ENCODE results near the gene PAQR5. TPM values are rescaled to one million over a fixed set of nuclear protein-coding genes. Genes with fewer than 3 reads are reported as not detected.
"Not testable (repeated sequence)": the region's sequence is repeated elsewhere in the genome, so short reads cannot be mapped to it uniquely, and the experiment has no call there.

The PAQR5 gene
- total RNA-seq, 1 donor from 2014 or later = 13.6 TPM

DNA sequence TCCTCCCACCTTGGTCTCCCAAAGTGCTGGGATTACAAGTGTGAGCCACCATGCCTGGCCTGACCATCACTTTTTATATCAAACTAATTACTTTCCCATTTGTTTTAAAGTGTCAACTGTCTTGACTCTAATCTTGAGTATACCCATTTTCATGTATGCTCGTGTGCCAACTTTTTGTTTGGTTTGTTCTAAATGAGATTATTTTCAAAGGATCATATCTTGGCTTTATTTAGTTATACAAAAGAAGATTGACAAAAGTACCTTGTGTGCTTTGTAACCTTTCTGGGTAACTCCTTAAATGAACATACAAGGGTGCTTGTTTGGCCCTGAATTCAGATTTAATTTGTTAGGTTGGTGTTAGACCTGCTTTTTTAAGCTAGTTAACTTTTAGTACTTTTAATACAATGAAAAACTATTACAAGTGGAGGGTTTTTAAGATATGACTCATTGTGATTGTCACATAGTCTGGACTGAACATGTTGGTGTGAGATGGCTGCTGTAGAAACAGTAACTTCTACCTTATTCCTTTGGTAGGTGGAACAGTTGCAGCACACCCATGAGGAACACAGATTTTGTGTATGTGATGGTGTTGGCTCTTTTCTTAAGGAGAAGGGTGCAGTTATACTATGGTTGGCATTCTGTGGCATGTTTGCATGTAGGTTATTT, 126.2 kb downstream of the PAQR5 start:
- no peak for ATAC-seq

DNA sequence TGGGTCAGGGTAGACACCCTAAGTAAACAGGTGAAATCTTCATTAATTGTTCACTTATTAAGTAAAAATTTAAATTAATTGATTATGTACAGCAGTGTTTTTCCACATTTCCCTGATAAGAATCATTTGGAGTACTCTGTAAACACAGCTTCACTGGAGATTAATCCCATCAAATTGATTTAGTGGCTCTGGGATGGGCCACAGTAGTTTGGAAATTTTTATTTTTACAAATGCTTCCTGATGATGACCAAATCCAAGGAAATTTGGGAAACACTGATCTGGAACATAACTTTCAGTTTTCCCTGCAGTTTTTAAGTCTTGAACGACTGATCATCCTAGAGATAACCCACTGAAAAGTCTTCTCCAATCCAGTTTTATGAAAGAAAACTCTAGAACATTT, 135.1 kb downstream of the PAQR5 start:
- ATAC-seq = no peak

DNA sequence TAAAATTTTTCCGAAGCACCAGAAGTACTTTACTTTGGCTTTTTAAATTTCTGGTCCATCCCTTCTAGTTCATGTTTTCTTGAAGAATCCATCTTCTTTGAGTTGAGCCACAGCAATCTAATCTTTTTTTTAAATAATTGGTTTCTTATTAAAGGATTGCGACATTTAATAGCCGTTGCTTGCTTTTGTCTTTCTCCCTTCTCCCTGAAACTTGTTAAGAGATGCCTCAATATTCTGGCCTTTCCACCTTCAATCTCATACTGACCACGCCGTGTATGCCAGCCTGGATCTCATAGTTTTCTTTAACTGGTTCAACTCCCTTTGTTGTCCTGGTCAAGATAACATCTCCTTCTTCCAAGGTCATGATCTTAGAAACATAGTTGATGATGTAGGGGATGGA, 135.5 kb downstream of the PAQR5 start:
- no peak for ATAC-seq

DNA sequence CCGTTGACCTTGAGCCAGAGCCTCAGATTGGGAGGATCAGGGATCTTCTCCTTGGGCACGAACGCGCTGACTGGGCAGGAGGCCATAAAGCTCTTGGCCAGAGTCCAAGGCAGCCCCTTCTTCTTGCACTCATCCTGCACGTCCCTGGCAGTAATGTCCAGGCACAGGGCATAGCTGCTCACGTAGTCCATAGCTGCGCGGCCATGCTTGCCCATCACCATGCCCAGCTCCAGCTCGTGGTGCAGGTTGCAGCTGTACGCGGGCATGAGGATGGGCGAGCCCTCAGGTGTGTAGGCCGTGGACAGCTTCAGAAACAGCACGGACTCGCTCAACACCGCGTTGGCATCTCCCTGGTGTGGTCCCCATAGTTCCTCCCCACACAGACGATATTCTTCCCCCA, 136.0 kb downstream of the PAQR5 start:
- ATAC-seq = no peak

DNA sequence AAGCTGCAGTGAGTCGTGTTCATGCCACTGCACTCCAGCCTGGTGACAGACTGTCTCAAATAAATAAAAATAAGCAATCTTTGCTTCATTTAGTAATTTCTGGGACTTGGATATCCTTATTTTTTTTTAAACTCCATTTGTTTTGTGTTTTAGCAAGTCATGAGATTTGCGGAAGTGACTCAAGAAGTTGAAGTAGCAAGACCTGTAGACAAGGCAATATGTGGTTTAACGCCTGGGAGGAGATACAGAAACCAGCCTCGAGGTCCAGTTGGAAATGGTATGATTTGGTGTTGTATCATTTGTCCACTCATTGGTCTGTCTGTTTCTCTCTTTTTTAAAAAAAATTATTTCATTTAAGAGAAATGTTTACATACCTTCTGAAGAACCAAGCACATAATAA, 137.3 kb downstream of the PAQR5 start:
- no peak for ATAC-seq

DNA sequence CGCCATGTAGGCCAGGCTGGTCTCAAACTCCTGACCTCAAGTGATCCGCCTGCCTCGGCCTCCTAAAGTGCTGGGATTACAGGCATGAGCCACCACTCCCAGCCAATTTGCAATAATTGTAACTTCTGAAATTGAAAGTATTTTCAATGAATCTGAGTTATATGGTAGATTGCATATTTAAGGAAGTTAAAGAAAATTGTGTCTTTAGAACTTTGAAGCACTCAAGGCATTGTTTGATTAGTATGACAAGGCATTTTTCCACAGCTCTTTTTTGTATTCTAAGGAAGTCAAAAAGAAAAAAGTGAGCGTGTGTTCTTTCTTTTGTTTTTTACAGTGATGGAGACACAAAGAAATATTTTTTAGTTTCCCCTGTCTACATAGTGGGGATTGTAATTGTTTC, 138.2 kb downstream of the PAQR5 start:
- no peak for ATAC-seq

DNA sequence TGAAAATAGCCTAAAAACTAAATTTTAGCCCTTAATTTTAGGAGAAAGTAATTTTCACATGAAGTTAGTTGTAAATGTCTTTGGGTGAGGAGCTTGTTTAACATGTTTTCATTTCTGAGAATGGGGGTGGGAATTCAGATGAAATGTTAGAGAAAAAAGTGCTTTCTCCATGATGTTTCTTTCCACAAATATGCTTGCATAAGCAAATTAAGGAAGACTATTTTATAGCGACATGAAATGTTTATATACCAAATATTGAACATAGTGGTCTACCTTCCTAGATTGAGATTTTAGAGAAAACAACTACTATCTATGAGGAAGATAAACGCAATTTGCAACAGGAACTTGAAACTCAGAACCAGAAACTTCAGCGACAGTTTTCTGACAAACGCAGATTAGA, 140.9 kb downstream of the PAQR5 start:
- ATAC-seq = no peak

DNA sequence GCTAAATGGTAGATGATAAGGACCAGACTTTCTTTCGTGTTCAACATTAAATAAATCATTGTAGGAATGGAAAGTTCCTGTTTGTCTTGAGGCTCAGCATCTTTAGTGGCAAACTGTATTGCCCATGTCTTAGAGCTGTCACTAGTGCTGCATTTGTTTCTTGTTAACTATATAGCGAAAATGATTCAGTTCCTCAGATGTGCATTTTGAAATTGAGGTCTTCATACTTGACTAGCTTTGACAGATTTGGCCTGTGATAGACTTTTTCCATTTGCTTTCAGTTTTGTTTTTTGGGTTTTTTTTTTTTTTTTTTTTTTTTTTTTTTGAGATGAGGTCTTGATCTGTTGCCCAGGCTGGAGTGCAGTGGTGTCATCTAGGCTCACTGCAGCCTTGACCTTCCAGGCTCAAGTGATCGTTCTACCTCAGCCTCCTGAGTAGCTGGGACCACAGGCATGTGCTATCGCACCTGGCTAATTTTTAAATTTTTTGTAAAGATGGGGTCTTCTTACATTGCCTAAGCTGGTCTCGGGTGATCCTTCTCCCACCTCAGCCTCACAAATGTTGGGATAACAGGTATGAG, 144.4 kb downstream of the PAQR5 start:
- no peak for ATAC-seq

DNA sequence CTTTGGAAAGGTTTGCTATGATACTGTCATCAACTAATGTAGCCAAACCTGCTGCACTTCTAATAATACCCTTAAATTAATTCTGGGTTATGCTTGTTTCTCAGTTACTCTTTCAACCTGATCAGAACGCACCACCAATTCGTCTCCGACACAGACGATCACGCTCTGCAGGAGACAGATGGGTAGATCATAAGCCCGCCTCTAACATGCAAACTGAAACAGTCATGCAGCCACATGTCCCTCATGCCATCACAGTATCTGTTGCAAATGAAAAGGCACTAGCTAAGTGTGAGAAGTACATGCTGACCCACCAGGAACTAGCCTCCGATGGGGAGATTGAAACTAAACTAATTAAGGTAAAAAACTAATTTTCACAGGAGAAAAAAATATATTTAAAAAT, 146.0 kb downstream of the PAQR5 start:
- ATAC-seq = no peak

DNA sequence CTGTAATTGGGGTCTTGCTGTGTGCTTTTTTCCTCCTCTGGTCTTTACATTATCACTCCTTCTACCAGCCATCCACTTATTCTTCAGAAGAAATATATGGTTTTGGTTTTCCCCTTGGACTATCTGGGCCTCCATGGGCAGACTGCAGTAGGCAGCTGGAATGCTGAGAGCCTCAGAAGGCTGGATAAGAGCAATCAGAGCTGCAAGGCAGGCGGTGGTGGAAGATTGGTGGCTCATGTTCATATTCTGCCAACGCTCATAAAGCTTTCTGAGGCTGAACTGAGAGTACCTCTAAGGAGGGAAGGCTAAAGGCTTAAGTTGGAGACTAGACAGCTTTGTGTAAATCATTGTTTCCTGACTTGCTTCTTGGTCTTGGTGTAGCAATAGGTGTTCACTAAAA, 148.2 kb downstream of the PAQR5 start:
- ATAC-seq = no peak

DNA sequence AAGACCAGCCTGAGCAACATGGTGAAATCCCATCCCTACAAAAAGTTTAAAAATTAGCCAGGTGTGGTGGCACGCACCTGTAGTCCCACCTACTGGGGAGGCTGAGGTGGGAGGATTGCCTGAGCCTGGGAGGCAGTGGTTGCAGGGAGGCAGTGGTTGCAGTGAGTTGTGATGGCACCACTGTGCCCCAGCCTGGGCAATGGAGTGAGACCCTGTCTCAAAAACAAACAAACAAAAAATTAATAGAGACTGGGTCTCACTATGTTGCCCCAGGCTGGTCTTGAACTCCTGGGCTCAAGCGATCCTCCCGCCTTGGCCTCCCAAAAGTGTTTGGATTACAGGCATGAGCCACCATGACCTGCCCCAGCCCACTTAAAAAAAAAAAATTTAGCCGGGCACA, 151.5 kb downstream of the PAQR5 start:
- not testable (repeated sequence) for ATAC-seq

DNA sequence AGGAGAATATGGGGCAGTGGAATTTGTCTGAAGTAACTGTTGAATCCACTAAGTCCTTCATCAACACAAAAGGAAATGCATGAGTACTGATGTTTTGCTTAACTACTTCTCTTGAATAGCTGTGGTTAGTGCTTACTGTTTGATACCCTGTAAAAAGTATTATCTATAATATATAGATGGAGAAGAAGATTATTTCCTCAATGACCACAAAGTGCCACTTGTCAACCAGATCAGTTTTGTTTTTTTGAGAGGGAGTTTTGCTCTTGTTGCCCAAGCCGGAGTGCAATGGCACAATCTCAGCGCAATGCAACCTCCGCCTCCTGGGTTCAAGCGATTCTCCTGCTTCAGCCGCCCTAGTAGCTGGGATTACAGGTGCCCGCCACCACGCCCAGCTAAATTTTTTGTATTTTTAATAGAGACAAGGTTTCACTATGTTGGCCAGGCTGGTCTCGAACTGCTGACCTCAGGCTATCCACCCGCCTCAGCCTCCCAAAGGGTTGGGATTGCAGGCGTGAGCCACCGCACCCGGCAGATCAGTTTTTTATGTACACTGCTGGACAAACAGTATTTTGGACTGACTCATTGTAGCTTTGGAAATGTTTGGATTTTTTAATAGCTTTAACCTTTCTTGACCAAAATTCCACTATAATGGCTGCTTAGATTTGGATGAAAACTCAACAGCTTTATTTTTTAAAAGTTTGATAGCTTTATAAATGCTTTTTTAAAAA, 152.4 kb downstream of the PAQR5 start:
- ATAC-seq = no peak

DNA sequence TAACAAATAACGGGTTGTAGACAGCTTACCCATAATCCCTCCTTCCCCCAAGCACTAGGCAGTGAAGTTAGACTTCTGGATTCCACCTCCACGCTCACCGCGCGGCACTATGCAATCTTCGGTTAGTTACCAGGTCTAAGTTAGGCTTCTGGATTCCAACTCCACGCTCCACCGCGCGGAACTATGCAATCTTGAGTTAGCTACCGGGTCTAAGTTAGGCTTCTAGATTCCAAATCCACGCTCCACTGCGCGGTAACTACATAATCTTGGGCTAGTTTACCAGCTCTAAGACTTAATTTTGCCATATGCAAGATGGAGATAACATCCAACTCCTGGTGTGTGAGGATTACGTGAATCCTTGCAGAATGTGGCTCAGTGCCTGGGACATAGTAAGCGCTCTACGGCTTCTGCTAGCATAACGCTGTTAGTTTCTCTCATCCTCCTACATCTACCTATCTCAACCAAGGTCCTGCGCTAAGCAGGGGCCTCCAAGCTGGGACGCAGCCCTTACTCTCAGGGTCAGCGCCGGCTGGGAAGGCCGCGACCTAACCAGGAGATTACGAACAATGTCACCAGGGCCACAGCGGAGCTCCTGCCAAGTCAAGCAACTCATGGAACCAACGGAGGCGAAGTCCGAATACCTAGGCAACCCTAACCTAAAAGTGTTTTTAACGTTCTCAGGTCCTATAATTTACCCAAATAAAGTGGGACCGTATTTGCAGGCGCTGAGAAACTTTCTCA, 153.4 kb downstream of the PAQR5 start:
- peak; percentile 20 for ATAC-seq

DNA sequence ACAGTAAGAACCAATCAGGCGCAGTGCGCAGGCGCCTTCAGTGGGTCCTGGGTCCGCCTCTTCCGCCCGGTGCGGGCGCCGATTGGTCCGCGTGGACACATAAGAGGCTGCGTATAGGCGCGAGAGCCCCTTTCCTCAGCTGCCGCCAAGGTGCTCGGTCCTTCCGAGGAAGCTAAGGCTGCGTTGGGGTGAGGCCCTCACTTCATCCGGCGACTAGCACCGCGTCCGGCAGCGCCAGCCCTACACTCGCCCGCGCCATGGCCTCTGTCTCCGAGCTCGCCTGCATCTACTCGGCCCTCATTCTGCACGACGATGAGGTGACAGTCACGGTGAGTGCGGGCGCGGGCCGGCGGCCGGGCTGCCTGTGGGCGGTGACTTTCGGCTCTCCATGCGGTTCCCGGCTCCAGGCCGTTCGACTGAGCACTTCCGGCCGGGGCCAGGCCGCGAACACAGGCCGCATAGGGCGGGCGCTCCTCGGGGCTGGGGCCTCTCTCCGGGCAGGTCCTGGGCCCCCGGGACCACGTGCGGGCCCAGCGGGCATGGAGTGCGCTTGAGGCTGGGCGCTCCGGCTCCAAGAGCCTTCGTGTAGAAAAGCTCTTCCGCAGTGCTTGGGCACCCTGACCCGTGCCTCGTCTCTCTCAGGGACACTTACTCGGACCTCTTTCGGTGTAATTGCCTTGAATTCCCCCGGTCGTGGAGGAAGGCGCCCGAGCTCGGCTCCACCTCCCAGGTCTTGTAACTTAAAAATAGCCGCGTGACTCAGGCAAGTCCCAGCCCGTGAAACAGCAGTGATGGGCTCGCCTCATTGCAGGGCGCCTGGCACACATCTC, 154.2 kb downstream of the PAQR5 start, which contains the start of gene RPLP1:
TSS of gene RPLP1 (plus strand) at position 127 of the 830 bp plus-strand sequence. CDS start at position 258, 131 bp downstream.
- ATAC-seq = peak; percentile 94

DNA sequence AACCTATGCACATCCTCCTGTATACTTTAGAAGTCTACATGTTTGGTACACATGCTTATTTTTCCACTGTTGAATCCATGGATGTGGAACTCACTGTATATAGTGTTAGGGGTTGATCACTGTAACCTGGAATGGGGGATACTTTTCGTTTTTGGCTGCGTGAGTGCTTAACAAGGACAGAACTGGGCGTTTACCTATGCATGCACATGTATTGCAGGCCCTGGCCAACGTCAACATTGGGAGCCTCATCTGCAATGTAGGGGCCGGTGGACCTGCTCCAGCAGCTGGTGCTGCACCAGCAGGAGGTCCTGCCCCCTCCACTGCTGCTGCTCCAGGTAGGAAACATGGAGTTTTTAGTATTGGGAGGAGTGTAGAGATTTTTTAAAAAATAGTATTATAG, 156.2 kb downstream of the PAQR5 start:
- ATAC-seq = no peak

DNA sequence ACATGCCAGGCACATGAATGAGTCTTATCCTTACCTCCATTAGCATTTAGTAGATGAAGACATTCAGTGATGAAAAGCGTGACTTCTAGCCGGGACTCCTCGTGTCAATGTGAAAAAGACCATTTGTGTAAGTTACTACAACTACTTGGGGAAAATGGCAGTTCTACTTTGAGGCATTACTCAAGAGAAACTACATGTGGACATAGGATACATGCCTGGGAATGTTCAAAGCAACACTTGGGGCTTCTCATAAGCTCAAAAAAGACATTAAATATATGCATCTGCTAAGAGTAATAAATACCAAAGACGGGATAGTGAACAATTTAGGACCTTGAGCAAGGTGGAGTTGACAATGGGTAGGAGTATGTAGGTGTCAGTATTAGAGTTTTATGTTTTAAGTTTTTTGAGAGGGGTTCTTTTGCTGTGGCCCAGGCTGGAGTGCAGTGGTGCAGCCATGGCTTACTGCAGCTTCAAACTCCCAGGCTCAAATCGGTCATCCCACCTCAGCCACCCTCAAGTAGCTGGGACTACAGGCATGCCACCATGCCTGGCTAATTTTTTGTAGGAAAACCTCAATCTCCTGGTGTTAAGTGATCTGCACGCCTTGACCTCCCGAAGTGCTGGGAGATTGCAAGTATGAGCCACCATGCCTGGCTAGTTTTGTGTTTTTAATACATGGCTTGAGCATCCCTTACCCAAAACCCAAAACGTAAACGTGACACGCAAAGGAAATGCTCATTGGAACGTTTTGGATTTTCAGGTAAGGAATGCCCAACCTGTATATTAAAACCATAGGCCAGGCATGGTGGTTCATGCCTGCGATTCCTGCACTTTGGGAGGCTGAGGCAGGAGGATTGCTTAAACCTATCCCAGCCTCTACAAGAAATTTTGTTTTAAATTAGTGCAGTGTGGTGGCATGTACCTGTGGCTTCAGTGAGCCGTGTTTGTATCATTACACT, 157.8 kb downstream of the PAQR5 start:
- ATAC-seq = no peak

Other genes starting within 250 kb of the PAQR5 start
- 16.0 TPM for gene GLCE, start 138.3 kb upstream of the PAQR5 start, total RNA-seq
- gene KIF23, start 115.4 kb downstream of the PAQR5 start, total RNA-seq = 16.0 TPM
- gene RPLP1, start 153.9 kb downstream of the PAQR5 start, total RNA-seq = 2,110 TPM